Liver (tissue), 9 donors: Measurements from ENCODE around the gene MESD. TPM values are rescaled to one million over a fixed set of nuclear protein-coding genes. Genes with fewer than 3 reads are reported as not detected.

Experiments
- DNase-seq: peaks from one replicate; pipeline ENCODE4 v3.0.0-alpha.2; 2017; ENCODE audit warnings: low spot score
- H3K27ac ChIP-seq, 2 donors: one replicate each; pipeline ENCODE4 v1.7.0; 2013; ENCODE audit warnings: inconsistent platforms in 2 of 2, low read length in 2 of 2, control low read depth in 1 of 2, low read depth in 1 of 2, mild to moderate bottlenecking in 1 of 2
- H3K27me3 ChIP-seq, 4 donors: one replicate each; pipeline versions ENCODE4 v1.6.1 to v1.7.0; 2013; ENCODE audit warnings: low read length in 3 of 4, inconsistent platforms in 1 of 4, mild to moderate bottlenecking in 1 of 4, moderate library complexity in 1 of 4; ENCODE audit not compliant: control insufficient read depth in 4 of 4, insufficient read depth in 4 of 4
- H3K36me3 ChIP-seq, 4 donors: one replicate each; pipeline versions ENCODE4 v1.6.1 to v1.7.0; 2013; ENCODE audit warnings: low read length in 3 of 4, mild to moderate bottlenecking in 3 of 4, low read depth in 1 of 4, moderate library complexity in 1 of 4; ENCODE audit not compliant: control insufficient read depth in 4 of 4, insufficient read depth in 3 of 4
- H3K4me1 ChIP-seq, 4 donors: one replicate each; pipeline versions ENCODE4 v1.6.1 to v1.7.0; 2013; ENCODE audit warnings: low read length in 3 of 4, mild to moderate bottlenecking in 3 of 4, moderate library complexity in 1 of 4; ENCODE audit not compliant: control insufficient read depth in 4 of 4, insufficient read depth in 4 of 4
- H3K4me3 ChIP-seq, 3 donors: one replicate each; pipeline versions ENCODE4 v1.6.1 to v1.7.0; 2013; ENCODE audit warnings: low read length in 3 of 3, control low read depth in 1 of 3, low read depth in 1 of 3, mild to moderate bottlenecking in 1 of 3
- H3K9ac ChIP-seq, 2 donors: one replicate each; pipeline ENCODE4 v1.7.0; 2013; ENCODE audit warnings: low read length in 2 of 2, mild to moderate bottlenecking in 2 of 2, moderate library complexity in 2 of 2, control low read depth in 1 of 2, low read depth in 1 of 2
- H3K9me3 ChIP-seq, 4 donors: one replicate each; pipeline versions ENCODE4 v1.6.1 to v1.7.0; 2013; ENCODE audit warnings: low read length in 3 of 4; ENCODE audit not compliant: control insufficient read depth in 4 of 4
- CTCF ChIP-seq: fragments of 150-350 bp; IDR thresholded peaks from 2 replicates; pipeline ENCODE4 v1.5.1; 2017; ENCODE audit warnings: improper control_type of control experiment, low read depth, low read length; ENCODE audit not compliant: missing input control
- EGR1 ChIP-seq, 2 donors: IDR thresholded peaks; 2 replicates each; pipeline ENCODE4 v1.6.1; 2016 to 2018; ENCODE audit warnings: antibody characterized with exemption in 2 of 2, low read depth in 2 of 2
- FOXA1 ChIP-seq: IDR thresholded peaks from 2 replicates; pipeline ENCODE4 v1.6.1; 2016; ENCODE audit warnings: antibody characterized with exemption
- FOXA2 ChIP-seq: IDR thresholded peaks from 2 replicates; pipeline ENCODE4 v1.6.1; 2016; ENCODE audit warnings: antibody characterized with exemption
- GABPA ChIP-seq, 2 donors: IDR thresholded peaks in 1 of 2; conservative IDR thresholded peaks in 1 of 2; 2 replicates each; pipeline ENCODE4 v1.6.1; 2016; ENCODE audit warnings: antibody characterized with exemption in 2 of 2, mild to moderate bottlenecking in 1 of 2, moderate library complexity in 1 of 2
- HNF4G ChIP-seq: IDR thresholded peaks from 2 replicates; pipeline ENCODE4 v1.6.1; 2016; ENCODE audit warnings: antibody characterized with exemption
- JUND ChIP-seq, 2 donors: IDR thresholded peaks; 2 replicates each; pipeline ENCODE4 v1.6.1; 2016; ENCODE audit warnings: antibody characterized with exemption in 2 of 2
- MAX ChIP-seq: IDR thresholded peaks from 2 replicates; pipeline ENCODE4 v1.6.1; 2016; ENCODE audit warnings: antibody characterized with exemption
- NR2F2 ChIP-seq: IDR thresholded peaks from 2 replicates; pipeline ENCODE4 v1.6.1; 2016; ENCODE audit warnings: antibody characterized with exemption
- RAD21 ChIP-seq, 2 donors: IDR thresholded peaks; 2 replicates each; pipeline ENCODE4 v1.6.1; 2016; ENCODE audit warnings: antibody characterized with exemption in 2 of 2, mild to moderate bottlenecking in 2 of 2
- REST ChIP-seq: IDR thresholded peaks from 2 replicates; pipeline ENCODE4 v1.6.1; 2016; ENCODE audit warnings: antibody characterized with exemption, mild to moderate bottlenecking
- RXRA ChIP-seq, 2 donors: IDR thresholded peaks; 2 replicates each; pipeline ENCODE4 v1.6.1; 2017 to 2018; ENCODE audit warnings: antibody characterized with exemption in 2 of 2, mild to moderate bottlenecking in 1 of 2
- SP1 ChIP-seq: IDR thresholded peaks from 2 replicates; pipeline ENCODE4 v1.6.1; 2018; ENCODE audit warnings: antibody characterized with exemption, mild to moderate bottlenecking
- TAF1 ChIP-seq: conservative IDR thresholded peaks from 2 replicates; pipeline ENCODE4 v1.6.1; 2016; ENCODE audit warnings: antibody characterized with exemption, mild to moderate bottlenecking
- YY1 ChIP-seq: IDR thresholded peaks from 2 replicates; pipeline ENCODE4 v1.6.1; 2016; ENCODE audit warnings: antibody characterized with exemption, mild to moderate bottlenecking
- WGBS: extraction: QIAGEN DNeasy Blood & Tissue Kit; methylation state at CpG from one replicate; pipeline ENCODE4 v1.1.7; 2013; 5-methylcytosine and 5-hydroxymethylcytosine counted together
- polyA plus RNA-seq, 2 donors: library from polyadenylated mRNA; stranded (reverse) in 1 of 2; unstranded in 1 of 2; fragments of 200-250 nt in 1 of 2; fragments of >200 nt in 1 of 2; fragmentation: Nextera tagmentation in 1 of 2; extraction: Ambion mirVana in 1 of 2; gene quantifications; one replicate each; pipeline versions ENCODE4 v1.2.1 to v1.2.3, GENCODE V29; 2013 to 2015
- total RNA-seq, 2 donors: library from RNA; depleted of rRNA; stranded (reverse); fragments of >200 nt; gene quantifications; one replicate each; pipeline ENCODE4 v1.2.3, GENCODE V29; 2014
- TF ChIP-seq, protein P1 (sequence below): IDR thresholded peaks from 2 replicates; pipeline ENCODE4 v1.6.1; 2016; ENCODE audit warnings: antibody characterized with exemption
- TF ChIP-seq, protein P2 (sequence below): IDR thresholded peaks from 2 replicates; pipeline ENCODE4 v1.6.1; 2016; ENCODE audit warnings: antibody characterized with exemption
- donor health status: healthy.
- donor health status: healthy.
- donor health status: healthy.
- donor health status: healthy.
- donor health status: healthy.

Gene MESD
- total and polyA plus RNA-seq, 4 donors = 15.3 to 24.0 (median 17.0) TPM

- WGBS = 93% methylated on average over 5 of the region's 5 CpGs
- Histone ChIP-seq H3K9ac (no peak overlapping the region), H3K27me3 (no peaks in the 10 kb centered on the region), H3K4me1 (no peaks in the 10 kb centered on the region), H3K27ac (no peak overlapping the region), H3K9me3 (no peaks in the 10 kb centered on the region), H3K4me3 (no peak overlapping the region), H3K36me3 (no peaks in the 10 kb centered on the region)
- no peak for DNase-seq
- no peak for TF ChIP-seq YY1
- no peak for TF ChIP-seq CTCF
- TF ChIP-seq FOXA1 = no peak
- TF ChIP-seq, protein P1, sequence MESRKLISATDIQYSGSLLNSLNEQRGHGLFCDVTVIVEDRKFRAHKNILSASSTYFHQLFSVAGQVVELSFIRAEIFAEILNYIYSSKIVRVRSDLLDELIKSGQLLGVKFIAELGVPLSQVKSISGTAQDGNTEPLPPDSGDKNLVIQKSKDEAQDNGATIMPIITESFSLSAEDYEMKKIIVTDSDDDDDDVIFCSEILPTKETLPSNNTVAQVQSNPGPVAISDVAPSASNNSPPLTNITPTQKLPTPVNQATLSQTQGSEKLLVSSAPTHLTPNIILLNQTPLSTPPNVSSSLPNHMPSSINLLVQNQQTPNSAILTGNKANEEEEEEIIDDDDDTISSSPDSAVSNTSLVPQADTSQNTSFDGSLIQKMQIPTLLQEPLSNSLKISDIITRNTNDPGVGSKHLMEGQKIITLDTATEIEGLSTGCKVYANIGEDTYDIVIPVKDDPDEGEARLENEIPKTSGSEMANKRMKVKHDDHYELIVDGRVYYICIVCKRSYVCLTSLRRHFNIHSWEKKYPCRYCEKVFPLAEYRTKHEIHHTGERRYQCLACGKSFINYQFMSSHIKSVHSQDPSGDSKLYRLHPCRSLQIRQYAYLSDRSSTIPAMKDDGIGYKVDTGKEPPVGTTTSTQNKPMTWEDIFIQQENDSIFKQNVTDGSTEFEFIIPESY = no peak
- TF ChIP-seq, protein P2, sequence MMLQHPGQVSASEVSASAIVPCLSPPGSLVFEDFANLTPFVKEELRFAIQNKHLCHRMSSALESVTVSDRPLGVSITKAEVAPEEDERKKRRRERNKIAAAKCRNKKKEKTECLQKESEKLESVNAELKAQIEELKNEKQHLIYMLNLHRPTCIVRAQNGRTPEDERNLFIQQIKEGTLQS = no peak
- TF ChIP-seq RAD21 (IDR thresholded peaks at IDR 0.05) = no peak
- TF ChIP-seq EGR1 (IDR thresholded peaks at IDR 0.05; ENCODE audit: low read depth in 2 of 2) = no peak
- no peak for TF ChIP-seq JUND (IDR thresholded peaks at IDR 0.05)
- TF ChIP-seq REST = no peak
- no peak for TF ChIP-seq FOXA2
- no peak for TF ChIP-seq TAF1
- TF ChIP-seq GABPA (IDR thresholded peaks at IDR 0.05 in 1 of 2, conservative IDR thresholded peaks at IDR 0.05 in 1 of 2) = no peak
These were observed 71.3 kb downstream of the MESD start for GRCh38 chr15:80918196-80918783.

- no peaks in the 10 kb centered on the region for H3K36me3 ChIP-seq
- WGBS = 70% methylated on average over 7 of the region's 7 CpGs
- no peaks in the 10 kb centered on the region for H3K27me3 ChIP-seq
- no peak overlapping the region for H3K4me3 ChIP-seq
- H3K9ac ChIP-seq = no peak overlapping the region
- no peak overlapping the region for H3K27ac ChIP-seq
- H3K4me1 ChIP-seq = no peaks in the 10 kb centered on the region
- no peaks in the 10 kb centered on the region for H3K9me3 ChIP-seq
- no peak for DNase-seq
- no peak for TF ChIP-seq NR2F2
- no peak for TF ChIP-seq JUND (IDR thresholded peaks at IDR 0.05)
- TF ChIP-seq TAF1 = no peak
- no peak for TF ChIP-seq RXRA (IDR thresholded peaks at IDR 0.05)
- TF ChIP-seq, protein P2 = no peak
- no peak for TF ChIP-seq REST
- TF ChIP-seq HNF4G = no peak
- no peak for TF ChIP-seq FOXA2
- no peak for TF ChIP-seq SP1
- TF ChIP-seq FOXA1 = no peak
- TF ChIP-seq RAD21 (IDR thresholded peaks at IDR 0.05) = no peak
- no peak for TF ChIP-seq YY1
- no peak for TF ChIP-seq EGR1 (IDR thresholded peaks at IDR 0.05; ENCODE audit: low read depth in 2 of 2)
- TF ChIP-seq CTCF = no peak
- TF ChIP-seq MAX = no peak
These were observed 73.6 kb downstream of the MESD start for GRCh38 chr15:80916056-80916455.
